ENCODE results near the gene NR4A2. TPM values are rescaled to one million over a fixed set of nuclear protein-coding genes. Genes with fewer than 3 reads are reported as not detected.

Gene NR4A2
- total and polyA plus RNA-seq, 4 donors: 3.7 to 7.9 (median 5.6) TPM

- 70 to 75% methylated on average over 5 of the region's 5 CpGs for WGBS, 2 donors
- peaks cover 0 to 19% (median 0%) of the 10 kb centered on the region in 5 donors for H3K4me1 ChIP-seq (ENCODE audit: control insufficient read depth in 5 of 5, insufficient read depth in 5 of 5, low read length in 5 of 5)
- TF ChIP-seq CTCF (IDR thresholded peaks at IDR 0.05; ENCODE audit: control extremely low read depth, extremely low read depth): no peak
- no peaks in the 10 kb centered on the region for H3K36me3 ChIP-seq (ENCODE audit: control insufficient read depth in 4 of 4, insufficient read depth in 4 of 4, low read length in 4 of 4)
- no peaks in the 10 kb centered on the region for H3K27me3 ChIP-seq (ENCODE audit: control insufficient read depth in 3 of 3, insufficient read depth in 3 of 3, low read length in 2 of 3)
- H3K9me3 ChIP-seq (ENCODE audit: control insufficient read depth in 4 of 4, insufficient read depth in 3 of 4, low read length in 3 of 4): no peaks in the 10 kb centered on the region
- peak overlapping the region in 1 of 2 donors; percentile 21 for H3K27ac ChIP-seq (ENCODE audit: low read depth in 1 of 2, low read length in 1 of 2)
- DNase-seq (peak in 1 of 3 donors; percentile 14), ATAC-seq (ENCODE audit: insufficient read depth, low FRiP score) (no peak)
- H3K9ac ChIP-seq (ENCODE audit: insufficient read depth in 1 of 2, low read length in 2 of 2): no peak overlapping the region
- no peak overlapping the region for H3K4me3 ChIP-seq
These were observed 6.8 kb upstream of the NR4A2 start for GRCh38 chr2:156339110-156339847.

- Histone ChIP-seq H3K36me3 (ENCODE audit: control insufficient read depth in 4 of 4, insufficient read depth in 4 of 4, low read length in 4 of 4) (no peaks in the 10 kb centered on the region), H3K27me3 (ENCODE audit: control insufficient read depth in 3 of 3, insufficient read depth in 3 of 3, low read length in 2 of 3) (no peaks in the 10 kb centered on the region), H3K9ac (ENCODE audit: insufficient read depth in 1 of 2, low read length in 2 of 2) (no peak overlapping the region), H3K9me3 (ENCODE audit: control insufficient read depth in 4 of 4, insufficient read depth in 3 of 4, low read length in 3 of 4) (no peaks in the 10 kb centered on the region), H3K27ac (ENCODE audit: low read depth in 1 of 2, low read length in 1 of 2) (no peak overlapping the region), H3K4me1 (ENCODE audit: control insufficient read depth in 5 of 5, insufficient read depth in 5 of 5, low read length in 5 of 5) (peaks cover 0 to 22% (median 0%) of the 10 kb centered on the region in 5 donors), H3K4me3 (no peak overlapping the region)
- no peak for TF ChIP-seq CTCF (IDR thresholded peaks at IDR 0.05; ENCODE audit: control extremely low read depth, extremely low read depth)
- ATAC-seq (ENCODE audit: insufficient read depth, low FRiP score) (no peak), DNase-seq (no peak)
- WGBS, 2 donors: 37 to 74% methylated on average over 2 of the region's 2 CpGs
These were observed 6.1 kb upstream of the NR4A2 start for GRCh38 chr2:156338578-156338977.

GRCh38 chr2:156334496-156335478 is 2.3 kb upstream of the NR4A2 start:
- Histone ChIP-seq H3K4me1 (ENCODE audit: control insufficient read depth in 5 of 5, insufficient read depth in 5 of 5, low read length in 5 of 5) (peaks cover 0 to 31% (median 7%) of the 10 kb centered on the region in 5 donors), H3K36me3 (ENCODE audit: control insufficient read depth in 4 of 4, insufficient read depth in 4 of 4, low read length in 4 of 4) (no peaks in the 10 kb centered on the region), H3K9me3 (ENCODE audit: control insufficient read depth in 4 of 4, insufficient read depth in 3 of 4, low read length in 3 of 4) (no peaks in the 10 kb centered on the region), H3K4me3 (peak overlapping the region; percentile 77), H3K27me3 (ENCODE audit: control insufficient read depth in 3 of 3, insufficient read depth in 3 of 3, low read length in 2 of 3) (peaks cover 0 to 28% (median 23%) of the 10 kb centered on the region in 3 donors), H3K9ac (ENCODE audit: insufficient read depth in 1 of 2, low read length in 2 of 2) (peak overlapping the region; percentile 31 to 42), H3K27ac (ENCODE audit: low read depth in 1 of 2, low read length in 1 of 2) (peak overlapping the region; percentile 96 to 100)
- TF ChIP-seq CTCF (IDR thresholded peaks at IDR 0.05; ENCODE audit: control extremely low read depth, extremely low read depth): no peak
- WGBS, 2 donors: 1% methylated on average over 33 to 40 of the region's 40 CpGs
- peak; percentile 84 to 91 (median 90) for DNase-seq
- ATAC-seq (ENCODE audit: insufficient read depth, low FRiP score): peak; percentile 73
